Measurements from ENCODE around the gene PARP2.
A peak's percentile ranks its signal among the peaks of the same experiment; 100 is the strongest.

PARP2 gene

GRCh38 chr14:20332431-20332787 lies 11.0 kb upstream of the PARP2 start:
- peak overlapping the region; percentile 19 for H4K91ac ChIP-seq (ENCODE audit: low read depth, low read length)
- H3K4ac ChIP-seq (ENCODE audit: low read depth, low read length), result peak overlapping the region; percentile 88
- no peak overlapping the region for H3K14ac ChIP-seq (ENCODE audit: low read length)
- no peak overlapping the region for H3K23ac ChIP-seq (ENCODE audit: low read length)
- H2BK120ac ChIP-seq (ENCODE audit: insufficient read depth, low read length, poor library complexity), result no peak overlapping the region
- peak overlapping the region; percentile 3 for H4K8ac ChIP-seq (ENCODE audit: low read depth, low read length)
- H3K27me3 ChIP-seq (ENCODE audit: insufficient read depth, low read length), result no peaks in the 10 kb centered on the region
- peak overlapping the region; percentile 91 for H3K4me2 ChIP-seq (ENCODE audit: low read length)
- H2AK5ac ChIP-seq (ENCODE audit: low read length), result no peak overlapping the region
- peak overlapping the region; percentile 15 for H2AFZ ChIP-seq (ENCODE audit: insufficient read depth, low read length, poor library complexity)
- H3K9ac ChIP-seq (ENCODE audit: low read length), result peak overlapping the region; percentile 84
- H3K4me3 ChIP-seq (ENCODE audit: low read depth, low read length), result peak overlapping the region; percentile 71
- H3K9me3 ChIP-seq (ENCODE audit: insufficient read depth, low read depth, low read length), result no peaks in the 10 kb centered on the region
- H3K79me2 ChIP-seq (ENCODE audit: control insufficient read depth, insufficient read depth, low read length, poor library complexity), result peaks cover 7% of the 10 kb centered on the region
- H4K12ac ChIP-seq (ENCODE audit: low read depth, low read length), result no peak overlapping the region
- DNase-seq, result peak in 1 of 2 donors; percentile 20
- H2BK5ac ChIP-seq (ENCODE audit: low read depth, low read length, poor library complexity), result peak overlapping the region; percentile 27
- peaks cover 3% of the 10 kb centered on the region for H3K79me1 ChIP-seq (ENCODE audit: low read length)
- no peaks in the 10 kb centered on the region for H3K4me1 ChIP-seq (ENCODE audit: control insufficient read depth in 1 of 2, insufficient read depth in 2 of 2, low read length in 2 of 2)
- peak overlapping the region; percentile 25 for H3K27ac ChIP-seq (ENCODE audit: low read depth, low read length)
- no CpG with 5 or more reads among the region's 4 CpGs for WGBS (ENCODE audit: extremely low coverage, insufficient coverage, insufficient read length)
- H2BK12ac ChIP-seq (ENCODE audit: low read length), result no peak overlapping the region
- no peak overlapping the region for H3K18ac ChIP-seq (ENCODE audit: low read length)
- peaks cover 0 to 1% of the 10 kb centered on the region in 2 experiments for H3K36me3 ChIP-seq (ENCODE audit: control insufficient read depth in 1 of 2, insufficient read depth in 2 of 2, low read length in 2 of 2)

- Histone ChIP-seq H2BK120ac (ENCODE audit: insufficient read depth, low read length, poor library complexity) (no peak within 1 kb of the TSS), H3K27ac (ENCODE audit: low read depth, low read length) (peak within 1 kb of the TSS; percentile 25), H4K12ac (ENCODE audit: low read depth, low read length) (no peak within 1 kb of the TSS), H2AFZ (ENCODE audit: insufficient read depth, low read length, poor library complexity) (peak within 1 kb of the TSS; percentile 15), H2AK5ac (ENCODE audit: low read length) (no peak within 1 kb of the TSS), H3K4me1 (ENCODE audit: control insufficient read depth in 1 of 2, insufficient read depth in 2 of 2, low read length in 2 of 2) (no peaks in the 10 kb centered on the region), H3K14ac (ENCODE audit: low read length) (no peak within 1 kb of the TSS), H3K4me2 (ENCODE audit: low read length) (peak within 1 kb of the TSS; percentile 91), H3K36me3 (ENCODE audit: control insufficient read depth in 1 of 2, insufficient read depth in 2 of 2, low read length in 2 of 2) (peaks cover 0 to 1% of the 10 kb centered on the region in 2 experiments), H3K79me1 (ENCODE audit: low read length) (peaks cover 3% of the 10 kb centered on the region), H2BK5ac (ENCODE audit: low read depth, low read length, poor library complexity) (peak within 1 kb of the TSS; percentile 27), H3K27me3 (ENCODE audit: insufficient read depth, low read length) (no peaks in the 10 kb centered on the region), H4K8ac (ENCODE audit: low read depth, low read length) (peak within 1 kb of the TSS; percentile 3), H3K23ac (ENCODE audit: low read length) (no peak within 1 kb of the TSS), H3K9ac (ENCODE audit: low read length) (peak within 1 kb of the TSS; percentile 84), H3K79me2 (ENCODE audit: control insufficient read depth, insufficient read depth, low read length, poor library complexity) (peaks cover 7% of the 10 kb centered on the region), H3K18ac (ENCODE audit: low read length) (no peak within 1 kb of the TSS), H4K91ac (ENCODE audit: low read depth, low read length) (peak within 1 kb of the TSS; percentile 19), H2BK12ac (ENCODE audit: low read length) (no peak within 1 kb of the TSS), H3K9me3 (ENCODE audit: insufficient read depth, low read depth, low read length) (no peaks in the 10 kb centered on the region), H3K4ac (ENCODE audit: low read depth, low read length) (peak within 1 kb of the TSS; percentile 88), H3K4me3 (ENCODE audit: low read depth, low read length) (peak within 1 kb of the TSS; percentile 71)
- WGBS (ENCODE audit: extremely low coverage, insufficient coverage, insufficient read length), result no CpG with 5 or more reads among the region's 19 CpGs
- DNase-seq, result peak; percentile 46 to 80
Measured at GRCh38 chr14:20332788-20333493, 10.5 kb upstream of the PARP2 start, which contains the start of gene CCNB1IP1. Gene CCNB1IP1, minus strand, starts transcription at chr14:20333279. Its CDS starts 16,756 bp downstream, at chr14:20316523.

GRCh38 chr14:20333494-20333841 lies 10.0 kb upstream of the PARP2 start:
- no peak overlapping the region for H2AK5ac ChIP-seq (ENCODE audit: low read length)
- no peak overlapping the region for H2BK120ac ChIP-seq (ENCODE audit: insufficient read depth, low read length, poor library complexity)
- no peak overlapping the region for H3K9ac ChIP-seq (ENCODE audit: low read length)
- no peak overlapping the region for H4K8ac ChIP-seq (ENCODE audit: low read depth, low read length)
- no peaks in the 10 kb centered on the region for H3K27me3 ChIP-seq (ENCODE audit: insufficient read depth, low read length)
- no peak overlapping the region for H3K14ac ChIP-seq (ENCODE audit: low read length)
- H2AFZ ChIP-seq (ENCODE audit: insufficient read depth, low read length, poor library complexity), result no peak overlapping the region
- no peak overlapping the region for H3K23ac ChIP-seq (ENCODE audit: low read length)
- H3K79me2 ChIP-seq (ENCODE audit: control insufficient read depth, insufficient read depth, low read length, poor library complexity), result peaks cover 7% of the 10 kb centered on the region
- no peak overlapping the region for H3K27ac ChIP-seq (ENCODE audit: low read depth, low read length)
- no peak overlapping the region for H4K91ac ChIP-seq (ENCODE audit: low read depth, low read length)
- no peak overlapping the region for H3K18ac ChIP-seq (ENCODE audit: low read length)
- H3K4me3 ChIP-seq (ENCODE audit: low read depth, low read length), result no peak overlapping the region
- no peak overlapping the region for H2BK5ac ChIP-seq (ENCODE audit: low read depth, low read length, poor library complexity)
- no peak for DNase-seq
- no CpG with 5 or more reads among the region's 3 CpGs for WGBS (ENCODE audit: extremely low coverage, insufficient coverage, insufficient read length)
- no peak overlapping the region for H4K12ac ChIP-seq (ENCODE audit: low read depth, low read length)
- H3K4me2 ChIP-seq (ENCODE audit: low read length), result no peak overlapping the region
- H3K4me1 ChIP-seq (ENCODE audit: control insufficient read depth in 1 of 2, insufficient read depth in 2 of 2, low read length in 2 of 2), result no peaks in the 10 kb centered on the region
- H3K9me3 ChIP-seq (ENCODE audit: insufficient read depth, low read depth, low read length), result no peaks in the 10 kb centered on the region
- H2BK12ac ChIP-seq (ENCODE audit: low read length), result no peak overlapping the region
- peaks cover 3% of the 10 kb centered on the region for H3K79me1 ChIP-seq (ENCODE audit: low read length)
- H3K4ac ChIP-seq (ENCODE audit: low read depth, low read length), result no peak overlapping the region
- H3K36me3 ChIP-seq (ENCODE audit: control insufficient read depth in 1 of 2, insufficient read depth in 2 of 2, low read length in 2 of 2), result peaks cover 0 to 1% of the 10 kb centered on the region in 2 experiments

GRCh38 chr14:20334017-20334416 lies 9.4 kb upstream of the PARP2 start:
- Histone ChIP-seq H2BK120ac (ENCODE audit: insufficient read depth, low read length, poor library complexity) (no peak overlapping the region), H3K23ac (ENCODE audit: low read length) (no peak overlapping the region), H3K18ac (ENCODE audit: low read length) (no peak overlapping the region), H3K79me1 (ENCODE audit: low read length) (peaks cover 3% of the 10 kb centered on the region), H4K8ac (ENCODE audit: low read depth, low read length) (no peak overlapping the region), H3K14ac (ENCODE audit: low read length) (no peak overlapping the region), H2BK5ac (ENCODE audit: low read depth, low read length, poor library complexity) (no peak overlapping the region), H3K4me1 (ENCODE audit: control insufficient read depth in 1 of 2, insufficient read depth in 2 of 2, low read length in 2 of 2) (no peaks in the 10 kb centered on the region), H3K79me2 (ENCODE audit: control insufficient read depth, insufficient read depth, low read length, poor library complexity) (peaks cover 7% of the 10 kb centered on the region), H3K4ac (ENCODE audit: low read depth, low read length) (no peak overlapping the region), H3K36me3 (ENCODE audit: control insufficient read depth in 1 of 2, insufficient read depth in 2 of 2, low read length in 2 of 2) (peaks cover 0 to 1% of the 10 kb centered on the region in 2 experiments), H3K4me2 (ENCODE audit: low read length) (no peak overlapping the region), H3K27ac (ENCODE audit: low read depth, low read length) (no peak overlapping the region), H3K27me3 (ENCODE audit: insufficient read depth, low read length) (no peaks in the 10 kb centered on the region), H4K12ac (ENCODE audit: low read depth, low read length) (no peak overlapping the region), H2BK12ac (ENCODE audit: low read length) (no peak overlapping the region), H3K9me3 (ENCODE audit: insufficient read depth, low read depth, low read length) (no peaks in the 10 kb centered on the region), H3K4me3 (ENCODE audit: low read depth, low read length) (no peak overlapping the region), H2AK5ac (ENCODE audit: low read length) (no peak overlapping the region), H3K9ac (ENCODE audit: low read length) (no peak overlapping the region), H4K91ac (ENCODE audit: low read depth, low read length) (no peak overlapping the region), H2AFZ (ENCODE audit: insufficient read depth, low read length, poor library complexity) (no peak overlapping the region)
- no peak for DNase-seq
- no CpG with 5 or more reads among the region's 7 CpGs for WGBS (ENCODE audit: extremely low coverage, insufficient coverage, insufficient read length)
